Adrenal gland (tissue), 5 donors: ENCODE data around the gene ARG2.

Source experiments
- CTCF ChIP-seq, 6 experiments: fragments of 450-650 bp in 4 of 6; fragments of 200-600 bp in 2 of 6; sonication (generic) in 1 of 6; IDR thresholded peaks; 1 replicate in 5 of 6; 2 replicates in 1 of 6; pipeline versions ENCODE4 v1.5.1 to v1.8.0; 2016 to 2021; ENCODE audit warnings: antibody characterized with exemption in 6 of 6, mild to moderate bottlenecking in 2 of 6, moderate library complexity in 1 of 6
- POLR2A ChIP-seq, 2 donors: fragments of 450-650 bp; IDR thresholded peaks; one replicate each; pipeline ENCODE4 v1.6.1; 2017; ENCODE audit warnings: antibody characterized with exemption in 2 of 2, mild to moderate bottlenecking in 2 of 2, moderate library complexity in 1 of 2
- donor health status: DM: no; HTN: no; CAD: no.

- no peak for TF ChIP-seq POLR2A (IDR thresholded peaks at IDR 0.05)
- no peak for TF ChIP-seq CTCF (IDR thresholded peaks at IDR 0.05)
Observed at GRCh38 chr14:67630938-67631337, 11.2 kb downstream of the ARG2 start.
